Measurements from ENCODE around the gene TUBB4A. TPM values are rescaled to one million over a fixed set of nuclear protein-coding genes. Genes with fewer than 3 reads are reported as not detected.

Gene TUBB4A
- total RNA-seq, 2 donors from 2014 or later = 3.0 to 3.4 TPM

- Histone ChIP-seq H3K27me3 (no peaks in the 10 kb centered on the region), H3K4me1 (peaks cover 22% of the 10 kb centered on the region), H3K4me3 (no peak overlapping the region), H3K9me3 (no peaks in the 10 kb centered on the region), H3K36me3 (replicated peaks in 1 of 2; ENCODE audit: insufficient read depth in 1 of 2, low read depth in 2 of 2) (no peaks in the 10 kb centered on the region), H3K27ac (no peak overlapping the region)
- no peak for TF ChIP-seq CTCF (IDR thresholded peaks at IDR 0.05)
- no peak for TF ChIP-seq POLR2A (IDR thresholded peaks at IDR 0.05)
- no peak for ATAC-seq
- DNase-seq = no peak
- 69 to 70% methylated on average over 9 of the region's 9 CpGs for WGBS, 2 donors
- intact Hi-C loops (cut with DNase I) = no loop called here
Observed at GRCh38 chr19:6503407-6504201, 1.5 kb upstream of the TUBB4A start.

- Histone ChIP-seq H3K27me3 (no peaks in the 10 kb centered on the region), H3K4me1 (peaks cover 16% of the 10 kb centered on the region), H3K9me3 (no peaks in the 10 kb centered on the region), H3K4me3 (no peak overlapping the region), H3K27ac (no peak overlapping the region), H3K36me3 (replicated peaks in 1 of 2; ENCODE audit: insufficient read depth in 1 of 2, low read depth in 2 of 2) (no peaks in the 10 kb centered on the region)
- ATAC-seq = no peak
- 69 to 72% methylated on average over 7 to 24 of the region's 24 CpGs for WGBS, 2 donors
- no peak for DNase-seq
- intact Hi-C loops (cut with DNase I) = no loop called here
- no peak for TF ChIP-seq POLR2A (IDR thresholded peaks at IDR 0.05)
- TF ChIP-seq CTCF (IDR thresholded peaks at IDR 0.05) = no peak
Observed at GRCh38 chr19:6500837-6501739, 1.0 kb downstream of the TUBB4A start.

GRCh38 chr19:6499052-6499790, 2.9 kb downstream of the TUBB4A start:
- no peaks in the 10 kb centered on the region for H3K36me3 ChIP-seq (replicated peaks in 1 of 2; ENCODE audit: insufficient read depth in 1 of 2, low read depth in 2 of 2)
- no peak overlapping the region for H3K27ac ChIP-seq
- peaks cover 16% of the 10 kb centered on the region for H3K4me1 ChIP-seq
- no peak for TF ChIP-seq CTCF (IDR thresholded peaks at IDR 0.05)
- no peak for TF ChIP-seq POLR2A (IDR thresholded peaks at IDR 0.05)
- no peak for DNase-seq
- H3K9me3 ChIP-seq = no peaks in the 10 kb centered on the region
- intact Hi-C loops (cut with DNase I) = no loop called here
- H3K4me3 ChIP-seq = no peak overlapping the region
- no peaks in the 10 kb centered on the region for H3K27me3 ChIP-seq
- WGBS, 2 donors = 79 to 83% methylated on average over 17 of the region's 17 CpGs
- no peak for ATAC-seq

- TF ChIP-seq CTCF (IDR thresholded peaks at IDR 0.05) = no peak
- no peak for TF ChIP-seq POLR2A (IDR thresholded peaks at IDR 0.05)
- ATAC-seq (no peak), DNase-seq (no peak)
- peaks cover 16% of the 10 kb centered on the region for H3K4me1 ChIP-seq
- intact Hi-C loops (cut with DNase I) = no loop called here
- no peaks in the 10 kb centered on the region for H3K27me3 ChIP-seq
- 71 to 76% methylated on average over 6 to 7 of the region's 7 CpGs for WGBS, 2 donors
- no peaks in the 10 kb centered on the region for H3K9me3 ChIP-seq
- no peak overlapping the region for H3K4me3 ChIP-seq
- H3K36me3 ChIP-seq (replicated peaks in 1 of 2; ENCODE audit: insufficient read depth in 1 of 2, low read depth in 2 of 2) = no peaks in the 10 kb centered on the region
- no peak overlapping the region for H3K27ac ChIP-seq
Observed at GRCh38 chr19:6498294-6499036, 3.6 kb downstream of the TUBB4A start.
